HG03097 (cell line): ENCODE measurements around the gene PTRH1.

ENCODE experiments used
- ATAC-seq: cut with Tn5 transposase; IDR thresholded peaks from one replicate; pipeline ENCODE4 v1.9.1; 2021; ENCODE audit not compliant: unreplicated experiment, low FRiP score

PTRH1 gene

DNA sequence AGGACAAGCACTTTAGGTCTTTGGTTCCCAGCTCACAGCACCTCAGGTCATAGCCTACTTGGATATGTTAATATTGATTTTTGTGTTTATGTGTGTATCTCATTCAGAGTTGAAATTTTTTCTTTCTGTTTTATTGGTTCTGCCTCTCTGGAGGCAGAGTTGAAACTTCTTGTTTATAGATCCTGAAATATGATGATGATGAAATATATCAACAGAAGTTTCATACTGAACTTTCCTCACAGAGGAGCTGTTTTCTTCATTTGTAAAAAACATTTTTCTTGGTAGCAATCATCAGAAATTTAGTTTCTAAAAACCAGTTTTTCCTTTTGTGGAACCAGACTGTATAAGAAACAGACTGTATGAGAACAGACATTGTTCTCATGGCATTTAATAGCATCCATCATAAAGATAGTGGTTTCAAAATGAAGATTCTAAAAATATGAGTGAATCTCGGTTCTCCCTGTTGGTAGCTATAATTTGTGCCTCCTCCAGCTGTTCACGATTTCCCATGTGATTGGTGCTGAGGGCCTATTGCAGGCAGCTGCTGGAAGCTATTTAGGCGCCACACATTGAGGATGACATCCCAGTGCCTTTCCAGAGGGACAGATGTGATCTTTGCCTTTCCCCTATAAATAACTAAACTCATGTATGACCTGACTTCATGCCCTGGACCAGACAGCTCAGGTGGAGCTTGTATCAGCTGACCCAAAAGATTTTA is 48.2 kb downstream of the PTRH1 start:
- ATAC-seq, result no peak

DNA sequence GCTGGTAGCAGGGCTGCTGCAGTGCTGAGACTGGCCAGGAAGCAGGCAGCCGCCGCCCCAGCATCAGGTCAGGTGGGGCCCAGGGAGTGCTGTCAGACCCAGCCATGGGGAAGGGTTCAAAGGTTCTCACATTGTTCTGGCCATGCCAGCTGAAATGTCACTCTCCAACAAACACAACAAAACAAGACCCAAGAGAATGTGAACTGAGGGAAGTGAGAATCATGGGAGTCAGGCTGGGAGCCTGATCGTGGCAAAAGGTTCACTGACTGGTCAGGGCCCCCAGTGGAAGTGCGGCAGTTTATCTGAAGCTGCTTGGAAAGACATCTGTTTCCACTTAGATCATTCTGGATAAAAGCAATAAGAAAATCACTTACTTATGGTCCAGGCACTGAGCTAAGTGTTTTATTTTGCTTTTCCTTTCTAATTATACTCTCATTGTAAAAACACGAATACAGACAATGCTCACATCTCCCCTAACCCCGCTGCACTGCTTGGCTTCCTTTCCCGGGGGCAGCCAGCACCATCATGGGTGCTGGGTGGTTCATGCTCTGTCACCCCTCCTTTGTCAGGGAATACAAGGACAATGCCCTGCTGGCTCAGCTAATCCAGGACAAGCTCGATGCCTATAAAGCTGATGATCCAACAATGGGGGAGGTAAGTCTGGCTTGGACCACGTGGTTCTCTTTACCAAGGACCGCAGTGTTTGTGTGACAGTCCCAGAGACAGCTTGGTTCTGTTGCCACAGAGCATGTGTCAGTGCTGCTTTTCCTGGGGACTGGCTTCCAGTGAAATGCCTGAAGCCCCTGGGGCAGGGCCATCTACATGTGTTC is 50.6 kb downstream of the PTRH1 start:
- ATAC-seq, result no peak

DNA sequence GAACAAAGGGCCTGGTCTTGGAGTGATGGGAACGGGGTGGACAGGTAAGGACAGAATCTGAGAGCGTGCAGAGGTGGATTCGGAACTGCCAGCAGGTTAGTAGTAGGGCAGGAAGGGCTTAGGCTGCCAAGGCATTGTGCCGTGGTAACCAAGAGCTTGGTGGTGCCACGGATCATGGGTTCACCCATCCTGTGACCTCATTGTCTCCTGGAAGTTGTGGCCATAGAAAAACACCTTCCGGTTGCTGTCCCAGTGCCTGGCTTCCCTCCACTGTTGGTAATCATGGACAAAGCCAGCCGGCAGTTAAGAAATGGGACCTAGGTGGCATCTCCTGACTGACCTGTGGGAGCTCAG is 51.2 kb downstream of the PTRH1 start:
- no peak for ATAC-seq
